ENCODE measurements around the gene C1QTNF2.

Gene C1QTNF2

GRCh38 chr5:160369990-160370712 lies at the start of gene C1QTNF2:
C1QTNF2 (minus strand) TSS chr5:160370626; CDS start chr5:160355011, 15,615 bp downstream.
- DNase-seq = no peak

- peak in 1 of 2 experiments; percentile 35 for DNase-seq
These were observed 49.8 kb upstream of the C1QTNF2 start for GRCh38 chr5:160420331-160420610.

- DNase-seq = peak in 1 of 2 experiments; percentile 35
These were observed 49.3 kb upstream of the C1QTNF2 start for GRCh38 chr5:160419458-160420330.

- DNase-seq = peak; percentile 93 to 94
These were observed 48.4 kb upstream of the C1QTNF2 start, which contains the start of gene SLU7 for GRCh38 chr5:160418561-160419457. SLU7 (minus strand) TSS chr5:160419081; CDS start chr5:160415294, 3,787 bp downstream.

GRCh38 chr5:160399402-160400353 lies 29.3 kb upstream of the C1QTNF2 start, which contains the start of gene FAM200C:
FAM200C (minus strand) TSS chr5:160400054; CDS start chr5:160395490, 4,564 bp downstream.
- DNase-seq = peak; percentile 87 to 93

- DNase-seq = no peak
These were observed 28.4 kb upstream of the C1QTNF2 start for GRCh38 chr5:160398806-160399205.

- no peak for DNase-seq
These were observed 27.1 kb upstream of the C1QTNF2 start for GRCh38 chr5:160397492-160397891.

- DNase-seq = no peak
These were observed 24.7 kb upstream of the C1QTNF2 start for GRCh38 chr5:160395111-160395510.

- DNase-seq = peak; percentile 54 to 62
These were observed 20.6 kb upstream of the C1QTNF2 start for GRCh38 chr5:160390787-160391696.

GRCh38 chr5:160387445-160387844 lies 17.0 kb upstream of the C1QTNF2 start:
- no peak for DNase-seq

GRCh38 chr5:160385496-160385895 lies 15.1 kb upstream of the C1QTNF2 start:
- no peak for DNase-seq

- DNase-seq = no peak
These were observed 14.3 kb upstream of the C1QTNF2 start for GRCh38 chr5:160384681-160385080.

- no peak for DNase-seq
These were observed 11.9 kb upstream of the C1QTNF2 start for GRCh38 chr5:160382346-160382745.

- no peak for DNase-seq
These were observed 9.6 kb upstream of the C1QTNF2 start for GRCh38 chr5:160380041-160380440.

- peak in 1 of 2 experiments; percentile 5 for DNase-seq
These were observed 9.1 kb upstream of the C1QTNF2 start for GRCh38 chr5:160379511-160379910.

GRCh38 chr5:160378330-160378729 lies 7.9 kb upstream of the C1QTNF2 start:
- DNase-seq = no peak

GRCh38 chr5:160377651-160378050 lies 7.2 kb upstream of the C1QTNF2 start:
- no peak for DNase-seq

GRCh38 chr5:160376416-160376815 lies 6.0 kb upstream of the C1QTNF2 start:
- DNase-seq = no peak

- no peak for DNase-seq
These were observed 5.3 kb upstream of the C1QTNF2 start for GRCh38 chr5:160375701-160376100.

- no peak for DNase-seq
These were observed 4.7 kb upstream of the C1QTNF2 start for GRCh38 chr5:160375166-160375565.

GRCh38 chr5:160371294-160371693 lies 868 bp upstream of the C1QTNF2 start:
- no peak for DNase-seq
